OCI-LY3 (cell line): Measurements from ENCODE around the gene FBXW8.

Source experiments
- H2AFZ ChIP-seq: fragments of 200-600, 300-600 bp; shearing (Covaris generic); 2 replicates; pipeline ENCODE4 v1.6.0; 2014; ENCODE audit warnings: antibody characterized with exemption, low read depth, low read length
- H3K27ac ChIP-seq: fragments of 200-600, 300-600 bp; sonication (generic); 2 replicates; pipeline ENCODE4 v1.5.1; 2014; ENCODE audit warnings: mild to moderate bottlenecking, low read length, moderate library complexity, mixed read lengths
- H3K27me3 ChIP-seq: fragments of 200-600, 300-600 bp; sonication (generic); 2 replicates; pipeline ENCODE4 v1.6.1; 2014; ENCODE audit warnings: low read depth, low read length, mixed read lengths
- H3K36me3 ChIP-seq: fragments of 200-600, 300-600 bp; sonication (generic); replicated peaks from 2 replicates; pipeline ENCODE3; 2014; ENCODE audit warnings: low read depth, low read length, mixed read lengths
- H3K4me1 ChIP-seq: fragments of 300-600, 200-600 bp; sonication (generic); 2 replicates; pipeline ENCODE4 v1.6.1; 2014; ENCODE audit warnings: low read length, mixed read lengths
- H3K4me2 ChIP-seq: fragments of 200-600, 300-600 bp; sonication (generic); 2 replicates; pipeline ENCODE4 v1.6.1; 2014; ENCODE audit warnings: low read length, mixed read lengths
- H3K4me3 ChIP-seq: fragments of 300-600, 200-600 bp; sonication (generic); 2 replicates; pipeline ENCODE4 v1.5.1; 2014; ENCODE audit warnings: antibody characterized with exemption, mild to moderate bottlenecking, low read length, moderate library complexity
- H3K79me2 ChIP-seq: fragments of 300-600, 200-600 bp; shearing (Covaris generic); 2 replicates; pipeline ENCODE4 v1.6.1; 2014; ENCODE audit warnings: mild to moderate bottlenecking, low read length, mixed read lengths
- H3K9ac ChIP-seq: fragments of 300-600, 200-600 bp; shearing (Covaris generic); 2 replicates; pipeline ENCODE4 v1.6.0; 2014; ENCODE audit warnings: mild to moderate bottlenecking, low read length, moderate library complexity
- H3K9me3 ChIP-seq: fragments of 200-600, 300-600 bp; shearing (Covaris generic); 2 replicates; pipeline ENCODE4 v1.6.1; 2014; ENCODE audit warnings: low read length, mixed read lengths; ENCODE audit not compliant: insufficient read depth
- H4K20me1 ChIP-seq: fragments of 200-600, 300-600 bp; sonication (generic); 2 replicates; pipeline ENCODE4 v1.6.1; 2016; ENCODE audit warnings: low read length, mixed read lengths; ENCODE audit not compliant: insufficient read depth
- CTCF ChIP-seq: fragments of 200-600, 300-600 bp; sonication (generic); IDR thresholded peaks from 2 replicates; pipeline ENCODE4 v1.5.1; 2014; ENCODE audit warnings: antibody characterized with exemption, low read length, low read depth
- EZH2phosphoT487 ChIP-seq: fragments of 200-600 bp; shearing (Covaris generic); IDR thresholded peaks from 2 replicates; pipeline ENCODE4 v1.6.1; 2018; ENCODE audit warnings: antibody characterized with exemption, mixed run types, low read depth

FBXW8 gene

GRCh38 chr12:117040496-117040895 lies 129.7 kb downstream of the FBXW8 start:
- H4K20me1 ChIP-seq: no peaks in the 10 kb centered on the region
- H3K36me3 ChIP-seq: peaks cover 18% of the 10 kb centered on the region
- no peak overlapping the region for H3K4me3 ChIP-seq
- no peak for TF ChIP-seq CTCF
- TF ChIP-seq EZH2phosphoT487: no peak
- no peak overlapping the region for H3K27ac ChIP-seq
- no peaks in the 10 kb centered on the region for H3K4me1 ChIP-seq
- no peaks in the 10 kb centered on the region for H3K27me3 ChIP-seq
- no peaks in the 10 kb centered on the region for H3K9me3 ChIP-seq
- H3K4me2 ChIP-seq: no peak overlapping the region
- no peak overlapping the region for H2AFZ ChIP-seq
- no peak overlapping the region for H3K9ac ChIP-seq
- H3K79me2 ChIP-seq: no peaks in the 10 kb centered on the region

GRCh38 chr12:117041798-117042170 lies 131.0 kb downstream of the FBXW8 start:
- no peak overlapping the region for H3K9ac ChIP-seq

GRCh38 chr12:117042171-117042842 lies 131.6 kb downstream of the FBXW8 start:
- no peak overlapping the region for H3K9ac ChIP-seq

More at GRCh38 chr12:117041798-117042170, 131.0 kb downstream of the FBXW8 start:
- H3K4me3 ChIP-seq: no peak overlapping the region
- H3K79me2 ChIP-seq: no peaks in the 10 kb centered on the region
- no peak overlapping the region for H3K4me2 ChIP-seq
- no peaks in the 10 kb centered on the region for H3K4me1 ChIP-seq
- H3K27me3 ChIP-seq: no peaks in the 10 kb centered on the region
- peaks cover 18% of the 10 kb centered on the region for H3K36me3 ChIP-seq
- no peaks in the 10 kb centered on the region for H4K20me1 ChIP-seq
- TF ChIP-seq CTCF: no peak
- TF ChIP-seq EZH2phosphoT487: no peak
- no peaks in the 10 kb centered on the region for H3K9me3 ChIP-seq
- no peak overlapping the region for H3K27ac ChIP-seq
- no peak overlapping the region for H2AFZ ChIP-seq

GRCh38 chr12:117042862-117043261 lies 132.1 kb downstream of the FBXW8 start:
- Histone ChIP-seq H3K27ac (no peak overlapping the region), H3K9me3 (no peaks in the 10 kb centered on the region), H3K4me3 (no peak overlapping the region), H3K79me2 (no peaks in the 10 kb centered on the region), H3K36me3 (peaks cover 22% of the 10 kb centered on the region), H4K20me1 (peaks cover 2% of the 10 kb centered on the region; the same call in 1 of the 2 replicates), H3K4me2 (no peak overlapping the region), H3K27me3 (no peaks in the 10 kb centered on the region), H3K9ac (no peak overlapping the region), H3K4me1 (no peaks in the 10 kb centered on the region), H2AFZ (no peak overlapping the region)
- TF ChIP-seq EZH2phosphoT487 (no peak), CTCF (no peak)

More at GRCh38 chr12:117042171-117042842, 131.6 kb downstream of the FBXW8 start:
- no peaks in the 10 kb centered on the region for H3K79me2 ChIP-seq
- peaks cover 2% of the 10 kb centered on the region; the same call in 1 of the 2 replicates for H4K20me1 ChIP-seq
- H3K4me3 ChIP-seq: no peak overlapping the region
- H3K36me3 ChIP-seq: peaks cover 22% of the 10 kb centered on the region
- H3K27me3 ChIP-seq: no peaks in the 10 kb centered on the region
- no peak overlapping the region for H3K27ac ChIP-seq
- no peak for TF ChIP-seq EZH2phosphoT487
- no peak for TF ChIP-seq CTCF
- no peak overlapping the region for H3K4me2 ChIP-seq
- H3K4me1 ChIP-seq: no peaks in the 10 kb centered on the region
- H3K9me3 ChIP-seq: no peaks in the 10 kb centered on the region
- no peak overlapping the region for H2AFZ ChIP-seq
